ENCODE data around the gene CDK6.

The CDK6 gene

GRCh38 chr7:92698237-92698841, 138.0 kb downstream of the CDK6 start:
- H3K27me3 ChIP-seq (replicated peaks in 2 of 5; ENCODE audit: control insufficient read depth in 4 of 5, insufficient read depth in 5 of 5, low read length in 4 of 5) = no peaks in the 10 kb centered on the region
- CTCF ChIA-PET = interaction anchor here (0.6 to 1.5 kb wide), 13 partner anchors 16 to 345 kb away, joined by 3 to 7 read pairs (median 3); no protein-coding TSS in a partner anchor
- DNase-seq = no peak
- H3K27ac ChIP-seq (ENCODE audit: insufficient read depth in 1 of 2, low read depth in 1 of 2, low read length in 2 of 2, poor library complexity in 1 of 2, severe bottlenecking in 2 of 2) = peak overlapping the region in 1 of 2 experiments; percentile 27
- peaks cover 0 to 12% (median 0%) of the 10 kb centered on the region in 5 experiments for H3K9me3 ChIP-seq (ENCODE audit: control extremely low read depth in 1 of 5, control insufficient read depth in 4 of 5, insufficient read depth in 2 of 5, low read depth in 1 of 5, low read length in 4 of 5)
- POLR2A ChIA-PET = interaction anchor here (0.6 to 1.0 kb wide), 4 partner anchors 11 to 139 kb away, joined by 3 to 5 read pairs (median 3); no protein-coding TSS in a partner anchor
- peaks cover 0 to 55% (median 18%) of the 10 kb centered on the region in 4 experiments for H3K4me1 ChIP-seq (ENCODE audit: control extremely low read depth in 1 of 4, control insufficient read depth in 4 of 4, insufficient read depth in 4 of 4, low read length in 3 of 4)
- 98% methylated on average over 7 of the region's 12 CpGs for WGBS (ENCODE audit: insufficient coverage)
- peaks cover 17 to 76% (median 36%) of the 10 kb centered on the region in 4 experiments for H3K36me3 ChIP-seq (ENCODE audit: control insufficient read depth in 4 of 4, insufficient read depth in 4 of 4, low read length in 3 of 4)
- no peak overlapping the region for H3K4me3 ChIP-seq (ENCODE audit: control insufficient read depth in 1 of 7, extremely low read depth in 1 of 7, insufficient read depth in 4 of 7, low read depth in 2 of 7, low read length in 6 of 7)

DNA sequence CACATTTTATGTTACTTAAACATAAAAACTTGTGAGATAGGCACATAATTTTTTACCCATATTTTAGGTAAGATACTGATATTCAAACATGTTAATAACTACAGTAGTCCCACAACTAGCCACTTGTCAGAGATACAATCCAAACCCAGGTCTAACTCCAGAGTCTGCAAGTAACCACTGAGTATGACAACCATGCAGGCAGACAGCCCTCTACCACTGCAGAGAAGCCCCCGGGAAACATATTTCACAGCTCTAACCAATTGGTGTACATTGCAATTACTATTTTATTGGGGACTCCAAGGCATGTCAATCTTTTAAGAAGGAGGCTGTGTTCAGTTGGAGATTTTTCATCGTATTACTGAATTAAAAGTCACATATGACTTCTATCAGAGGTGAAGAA, 139.0 kb downstream of the CDK6 start:
- H3K36me3 ChIP-seq (ENCODE audit: control insufficient read depth in 4 of 4, insufficient read depth in 4 of 4, low read length in 3 of 4) = peaks cover 18 to 76% (median 35%) of the 10 kb centered on the region in 4 experiments
- H3K4me1 ChIP-seq (ENCODE audit: control extremely low read depth in 1 of 4, control insufficient read depth in 4 of 4, insufficient read depth in 4 of 4, low read length in 3 of 4) = peaks cover 0 to 56% (median 20%) of the 10 kb centered on the region in 4 experiments
- H3K27ac ChIP-seq (ENCODE audit: insufficient read depth in 1 of 2, low read depth in 1 of 2, low read length in 2 of 2, poor library complexity in 1 of 2, severe bottlenecking in 2 of 2) = peak overlapping the region in 1 of 2 experiments; percentile 5
- POLR2A ChIA-PET = no interaction called here
- DNase-seq = no peak
- CTCF ChIA-PET = interaction anchor here (0.6 to 1.4 kb wide), 9 partner anchors 12 to 136 kb away, joined by 3 to 7 read pairs (median 3); no protein-coding TSS in a partner anchor
- H3K9me3 ChIP-seq (ENCODE audit: control extremely low read depth in 1 of 5, control insufficient read depth in 4 of 5, insufficient read depth in 2 of 5, low read depth in 1 of 5, low read length in 4 of 5) = peaks cover 0 to 12% (median 0%) of the 10 kb centered on the region in 5 experiments
- WGBS (ENCODE audit: insufficient coverage) = 100% methylated on average over 1 of the region's 2 CpGs
- no peaks in the 10 kb centered on the region for H3K27me3 ChIP-seq (replicated peaks in 2 of 5; ENCODE audit: control insufficient read depth in 4 of 5, insufficient read depth in 5 of 5, low read length in 4 of 5)
- H3K4me3 ChIP-seq (ENCODE audit: control insufficient read depth in 1 of 7, extremely low read depth in 1 of 7, insufficient read depth in 4 of 7, low read depth in 2 of 7, low read length in 6 of 7) = no peak overlapping the region

DNA sequence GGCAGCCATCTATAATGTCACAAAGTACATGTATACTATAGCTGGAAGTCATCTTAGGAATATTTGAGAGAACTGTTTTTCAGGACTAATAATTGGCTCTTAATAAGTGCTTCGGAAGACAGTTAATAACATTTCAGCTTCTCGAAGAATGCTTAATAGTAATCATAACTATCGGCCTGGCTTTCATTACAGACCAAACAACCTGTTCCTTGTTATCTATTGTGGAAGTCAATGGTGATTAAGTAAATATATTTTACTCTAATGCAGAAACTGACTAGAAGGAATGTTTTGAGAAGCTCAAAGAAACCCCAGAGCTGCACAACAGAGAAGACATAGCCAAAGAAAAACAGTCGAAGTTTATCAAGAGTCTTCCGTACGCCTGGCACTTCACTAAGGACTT, 139.4 kb downstream of the CDK6 start:
- ChIA-PET CTCF (interaction anchor here (0.8 to 4.5 kb wide), 9 partner anchors 9 to 135 kb away, joined by 3 to 25 read pairs (median 3); no protein-coding TSS in a partner anchor), POLR2A (interaction anchor here (1.7 kb wide), 1 partner anchor 136 kb away, joined by 4 read pairs; no protein-coding TSS in a partner anchor)
- Histone ChIP-seq H3K36me3 (ENCODE audit: control insufficient read depth in 4 of 4, insufficient read depth in 4 of 4, low read length in 3 of 4) (peaks cover 18 to 79% (median 34%) of the 10 kb centered on the region in 4 experiments), H3K4me1 (ENCODE audit: control extremely low read depth in 1 of 4, control insufficient read depth in 4 of 4, insufficient read depth in 4 of 4, low read length in 3 of 4) (peaks cover 0 to 60% (median 22%) of the 10 kb centered on the region in 4 experiments), H3K9me3 (ENCODE audit: control extremely low read depth in 1 of 5, control insufficient read depth in 4 of 5, insufficient read depth in 2 of 5, low read depth in 1 of 5, low read length in 4 of 5) (peaks cover 0 to 12% (median 0%) of the 10 kb centered on the region in 5 experiments), H3K27ac (ENCODE audit: insufficient read depth in 1 of 2, low read depth in 1 of 2, low read length in 2 of 2, poor library complexity in 1 of 2, severe bottlenecking in 2 of 2) (peak overlapping the region in 1 of 2 experiments; percentile 5), H3K27me3 (replicated peaks in 2 of 5; ENCODE audit: control insufficient read depth in 4 of 5, insufficient read depth in 5 of 5, low read length in 4 of 5) (no peaks in the 10 kb centered on the region), H3K4me3 (ENCODE audit: control insufficient read depth in 1 of 7, extremely low read depth in 1 of 7, insufficient read depth in 4 of 7, low read depth in 2 of 7, low read length in 6 of 7) (no peak overlapping the region)
- no peak for DNase-seq
- WGBS (ENCODE audit: insufficient coverage) = 100% methylated on average over 2 of the region's 6 CpGs

DNA sequence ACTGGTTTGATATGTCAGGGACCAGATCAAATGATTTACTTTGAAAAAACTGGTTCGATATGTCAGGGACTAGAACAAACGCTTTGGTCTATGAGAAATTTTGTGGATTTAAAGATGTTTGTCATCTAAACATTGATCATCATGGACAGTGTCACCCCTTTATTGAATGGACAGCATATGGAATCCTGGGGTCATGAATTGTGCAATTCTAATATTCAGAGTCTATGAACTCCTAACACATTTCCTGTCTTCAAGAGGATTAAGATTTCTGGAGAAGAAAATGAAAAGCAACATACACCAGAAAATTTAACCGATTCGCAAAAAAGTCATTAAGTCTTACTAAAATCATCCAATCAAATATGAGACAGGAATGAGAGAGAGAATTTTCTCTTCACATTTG, 139.8 kb downstream of the CDK6 start:
- Histone ChIP-seq H3K4me3 (ENCODE audit: control insufficient read depth in 1 of 7, extremely low read depth in 1 of 7, insufficient read depth in 4 of 7, low read depth in 2 of 7, low read length in 6 of 7) (no peak overlapping the region), H3K27ac (ENCODE audit: insufficient read depth in 1 of 2, low read depth in 1 of 2, low read length in 2 of 2, poor library complexity in 1 of 2, severe bottlenecking in 2 of 2) (peak overlapping the region in 1 of 2 experiments; percentile 67), H3K4me1 (ENCODE audit: control extremely low read depth in 1 of 4, control insufficient read depth in 4 of 4, insufficient read depth in 4 of 4, low read length in 3 of 4) (peaks cover 0 to 64% (median 23%) of the 10 kb centered on the region in 4 experiments), H3K36me3 (ENCODE audit: control insufficient read depth in 4 of 4, insufficient read depth in 4 of 4, low read length in 3 of 4) (peaks cover 18 to 79% (median 34%) of the 10 kb centered on the region in 4 experiments), H3K27me3 (replicated peaks in 2 of 5; ENCODE audit: control insufficient read depth in 4 of 5, insufficient read depth in 5 of 5, low read length in 4 of 5) (no peaks in the 10 kb centered on the region), H3K9me3 (ENCODE audit: control extremely low read depth in 1 of 5, control insufficient read depth in 4 of 5, insufficient read depth in 2 of 5, low read depth in 1 of 5, low read length in 4 of 5) (peaks cover 0 to 12% (median 0%) of the 10 kb centered on the region in 5 experiments)
- 100% methylated on average over 2 of the region's 4 CpGs for WGBS (ENCODE audit: insufficient coverage)
- ChIA-PET CTCF (interaction anchor here (1.0 to 4.5 kb wide), 7 partner anchors 9 to 360 kb away, joined by 3 to 25 read pairs (median 3); no protein-coding TSS in a partner anchor), POLR2A (interaction anchor here (1.7 kb wide), 1 partner anchor 136 kb away, joined by 4 read pairs; no protein-coding TSS in a partner anchor)
- no peak for DNase-seq

- 77% methylated on average over 13 of the region's 15 CpGs for WGBS (ENCODE audit: insufficient coverage)
- Histone ChIP-seq H3K36me3 (ENCODE audit: control insufficient read depth in 4 of 4, insufficient read depth in 4 of 4, low read length in 3 of 4) (peaks cover 18 to 76% (median 30%) of the 10 kb centered on the region in 4 experiments), H3K27me3 (replicated peaks in 2 of 5; ENCODE audit: control insufficient read depth in 4 of 5, insufficient read depth in 5 of 5, low read length in 4 of 5) (no peaks in the 10 kb centered on the region), H3K4me1 (ENCODE audit: control extremely low read depth in 1 of 4, control insufficient read depth in 4 of 4, insufficient read depth in 4 of 4, low read length in 3 of 4) (peaks cover 0 to 63% (median 23%) of the 10 kb centered on the region in 4 experiments), H3K9me3 (ENCODE audit: control extremely low read depth in 1 of 5, control insufficient read depth in 4 of 5, insufficient read depth in 2 of 5, low read depth in 1 of 5, low read length in 4 of 5) (peaks cover 0 to 12% (median 0%) of the 10 kb centered on the region in 5 experiments), H3K27ac (ENCODE audit: insufficient read depth in 1 of 2, low read depth in 1 of 2, low read length in 2 of 2, poor library complexity in 1 of 2, severe bottlenecking in 2 of 2) (peak overlapping the region; percentile 17 to 67), H3K4me3 (ENCODE audit: control insufficient read depth in 1 of 7, extremely low read depth in 1 of 7, insufficient read depth in 4 of 7, low read depth in 2 of 7, low read length in 6 of 7) (peak overlapping the region in 4 of 7 experiments; percentile 23 to 66 (median 33))
- DNase-seq = peak in 2 of 3 donors; percentile 36 to 50
- CTCF ChIA-PET = interaction anchor here (0.6 to 4.5 kb wide), 12 partner anchors 8 to 361 kb away, joined by 3 to 25 read pairs (median 3); no protein-coding TSS in a partner anchor
- POLR2A ChIA-PET = interaction anchor here (0.7 to 1.7 kb wide), 2 partner anchors 59 to 137 kb away, joined by 3 to 4 read pairs; no protein-coding TSS in a partner anchor
Observed at GRCh38 chr7:92695308-92696261, 140.8 kb downstream of the CDK6 start.

- H3K4me1 ChIP-seq (ENCODE audit: control extremely low read depth in 1 of 4, control insufficient read depth in 4 of 4, insufficient read depth in 4 of 4, low read length in 3 of 4) = peaks cover 0 to 52% (median 21%) of the 10 kb centered on the region in 4 experiments
- ChIA-PET CTCF (interaction anchor here (0.9 to 4.5 kb wide), 4 partner anchors 9 to 138 kb away, joined by 3 to 25 read pairs (median 3); no protein-coding TSS in a partner anchor), POLR2A (no interaction called here)
- DNase-seq = no peak
- H3K27me3 ChIP-seq (replicated peaks in 2 of 5; ENCODE audit: control insufficient read depth in 4 of 5, insufficient read depth in 5 of 5, low read length in 4 of 5) = no peaks in the 10 kb centered on the region
- H3K4me3 ChIP-seq (ENCODE audit: control insufficient read depth in 1 of 7, extremely low read depth in 1 of 7, insufficient read depth in 4 of 7, low read depth in 2 of 7, low read length in 6 of 7) = no peak overlapping the region
- no peak overlapping the region for H3K27ac ChIP-seq (ENCODE audit: insufficient read depth in 1 of 2, low read depth in 1 of 2, low read length in 2 of 2, poor library complexity in 1 of 2, severe bottlenecking in 2 of 2)
- peaks cover 6 to 74% (median 28%) of the 10 kb centered on the region in 4 experiments for H3K36me3 ChIP-seq (ENCODE audit: control insufficient read depth in 4 of 4, insufficient read depth in 4 of 4, low read length in 3 of 4)
- H3K9me3 ChIP-seq (ENCODE audit: control extremely low read depth in 1 of 5, control insufficient read depth in 4 of 5, insufficient read depth in 2 of 5, low read depth in 1 of 5, low read length in 4 of 5) = peaks cover 0 to 15% (median 1%) of the 10 kb centered on the region in 5 experiments
Observed at GRCh38 chr7:92694211-92694610, 142.2 kb downstream of the CDK6 start.

All from common myeloid progenitor, CD34-positive (primary cell).